HepG2 (cell line): ENCODE measurements around the gene CXCL17. TPM values are rescaled to one million over a fixed set of nuclear protein-coding genes. Genes with fewer than 3 reads are reported as not detected.

Experiments
- AKAP8 ChIP-seq: sonication (generic); formaldehyde crosslinking; IDR thresholded peaks from 2 replicates; pipeline ENCODE4 v1.5.1; 2020; ENCODE audit warnings: mild to moderate bottlenecking, missing genetic modification reagents
- ATRX ChIP-seq: sonication (generic); formaldehyde crosslinking; IDR thresholded peaks from 2 replicates; pipeline ENCODE4 v1.4.0; 2020; ENCODE audit warnings: missing genetic modification reagents, borderline replicate concordance
- CREBL2 ChIP-seq: sonication (generic); formaldehyde crosslinking; IDR thresholded peaks from 2 replicates; pipeline ENCODE4 v1.8.1; 2023; ENCODE audit warnings: missing genetic modification reagents, mild to moderate bottlenecking, borderline replicate concordance
- HMGXB3 ChIP-seq: sonication (generic); formaldehyde crosslinking; IDR thresholded peaks from 2 replicates; pipeline ENCODE4 v1.4.0; 2020; ENCODE audit warnings: missing genetic modification reagents, borderline replicate concordance
- HNF4G ChIP-seq, 2 experiments: sonication (generic) in 1 of 2; formaldehyde crosslinking in 1 of 2; IDR thresholded peaks; 2 replicates each; pipeline versions ENCODE4 v1.4.0 to v1.6.1; 2011 to 2020; ENCODE audit warnings: borderline replicate concordance in 2 of 2, low read depth in 2 of 2, mild to moderate bottlenecking in 2 of 2, low read length in 1 of 2, missing genetic modification reagents in 1 of 2, moderate library complexity in 1 of 2
- POGZ ChIP-seq: sonication (generic); formaldehyde crosslinking; IDR thresholded peaks from 2 replicates; pipeline ENCODE4 v1.4.0; 2020; ENCODE audit warnings: mild to moderate bottlenecking, missing genetic modification reagents
- POLR2G ChIP-seq: fragments of 200-400 bp; formaldehyde crosslinking; IDR thresholded peaks from 2 replicates; pipeline ENCODE4 v1.6.1; 2018; ENCODE audit warnings: mild to moderate bottlenecking, low read depth, low read length, moderate library complexity
- REST ChIP-seq, 2 experiments: IDR thresholded peaks; 2 replicates each; pipeline ENCODE4 v1.6.1; 2011 to 2012; ENCODE audit warnings: low read length in 2 of 2, borderline replicate concordance in 1 of 2, low read depth in 1 of 2, mild to moderate bottlenecking in 1 of 2, moderate library complexity in 1 of 2
- SPEN ChIP-seq: sonication (generic); formaldehyde crosslinking; IDR thresholded peaks from 2 replicates; pipeline ENCODE4 v1.5.1; 2020; ENCODE audit warnings: low read depth, mild to moderate bottlenecking, missing genetic modification reagents
- SRY ChIP-seq: sonication (generic); formaldehyde crosslinking; IDR thresholded peaks from 2 replicates; pipeline ENCODE4 v1.8.0; 2022; ENCODE audit warnings: mild to moderate bottlenecking, missing genetic modification reagents
- TFDP2 ChIP-seq: sonication (generic); formaldehyde crosslinking; IDR thresholded peaks from 2 replicates; pipeline ENCODE4 v1.4.0; 2020; ENCODE audit warnings: missing genetic modification reagents
- ZBTB37 ChIP-seq: sonication (generic); formaldehyde crosslinking; IDR thresholded peaks from 2 replicates; pipeline ENCODE4 v1.4.0; 2020; ENCODE audit warnings: mild to moderate bottlenecking, missing genetic modification reagents
- ZNF275 ChIP-seq: sonication (generic); formaldehyde crosslinking; IDR thresholded peaks from 2 replicates; pipeline ENCODE4 v1.8.0; 2022; ENCODE audit warnings: missing genetic modification reagents, mild to moderate bottlenecking, inconsistent platforms, borderline replicate concordance
- ZNF883 ChIP-seq: sonication (generic); formaldehyde crosslinking; IDR thresholded peaks from 2 replicates; pipeline ENCODE4 v1.5.1; 2020; ENCODE audit warnings: mild to moderate bottlenecking, missing genetic modification reagents; ENCODE audit errors: not compliant biosample characterization
- polyA plus RNA-seq, 8 experiments: library from polyadenylated mRNA; depleted of rRNA in 3 of 8; stranded (reverse) in 7 of 8; unstranded in 1 of 8; fragments of >200 nt; fragmentation: Illumina TruSeq in 4 of 8; extraction: Trizol in 4 of 8; gene quantifications; 2 replicates each; pipeline versions ENCODE4 v1.2.1 to v1.2.3, GENCODE V29; 2011 to 2016; ENCODE audit warnings: low read depth in 4 of 8, missing spikeins in 1 of 8, mixed read lengths in 1 of 8; ENCODE audit not compliant: insufficient read depth in 1 of 8
- total RNA-seq, 5 experiments: library from RNA; depleted of rRNA; stranded (reverse); fragments of >200 nt; fragmentation: Illumina TruSeq; extraction: Trizol; gene quantifications; 2 replicates each; pipeline ENCODE4 v1.2.3, GENCODE V29; 2016; ENCODE audit warnings: low read depth in 1 of 5

Gene CXCL17
- total and polyA plus RNA-seq, 2 of the 13 experiments (the other 11 are each of a cell fraction or from before 2014, with no cell fraction given): 0.12 TPM; not detected in 1

- TF ChIP-seq HMGXB3: no peak; the same call in 1 of the 2 replicates
- TF ChIP-seq ZNF275 (CRISPR knock-in tag): no peak
- TF ChIP-seq SPEN (CRISPR knock-in tag): no peak; the same call in none of the 2 replicates
- TF ChIP-seq REST (IDR thresholded peaks at IDR 0.05; ENCODE audit: borderline replicate concordance in 1 of 2, low read depth in 1 of 2, low read length in 2 of 2): no peak
- TF ChIP-seq POGZ: peak; percentile 76; the same call in 1 of the 2 replicates
- TF ChIP-seq CREBL2 (CRISPR knock-in tag): no peak
- TF ChIP-seq SRY (CRISPR knock-in tag): no peak
- peak; percentile 96 for TF ChIP-seq HNF4G (IDR thresholded peaks at IDR 0.05; ENCODE audit: borderline replicate concordance, low read depth, low read length)
- TF ChIP-seq HNF4G (CRISPR knock-in tag; IDR thresholded peaks at IDR 0.05; ENCODE audit: borderline replicate concordance, low read depth): peak; percentile 99
- no peak for TF ChIP-seq ZBTB37 (CRISPR knock-in tag)
- TF ChIP-seq ZNF883 (CRISPR knock-in tag): no peak
- TF ChIP-seq AKAP8 (CRISPR knock-in tag): no peak; the same call in 1 of the 2 replicates
- TF ChIP-seq ATRX: no peak
- TF ChIP-seq POLR2G: no peak
- TF ChIP-seq TFDP2 (CRISPR knock-in tag): peak; percentile 49; the same call in 1 of the 2 replicates
Measured at GRCh38 chr19:42450314-42450934, 7.7 kb upstream of the CXCL17 start (continued).
